ENCODE results near the gene TRO. TPM values are rescaled to one million over a fixed set of nuclear protein-coding genes. Genes with fewer than 3 reads are reported as not detected.

The TRO gene
- total and polyA plus RNA-seq, 2 experiments from 2014 or later = 53.5 to 65.7 TPM

- H4K20me1 ChIP-seq (ENCODE audit: insufficient read depth, poor library complexity, severe bottlenecking) = no peaks in the 10 kb centered on the region
- no peak overlapping the region for H3K27ac ChIP-seq
- no peaks in the 10 kb centered on the region for H3K36me3 ChIP-seq (replicated peaks; ENCODE audit: insufficient read depth, low read depth)
- H3K4me1 ChIP-seq (ENCODE audit: insufficient read depth) = no peaks in the 10 kb centered on the region
- H3K4me2 ChIP-seq = no peak overlapping the region
- H2AFZ ChIP-seq = no peak overlapping the region
- H3K27me3 ChIP-seq = no peaks in the 10 kb centered on the region
- DNase-seq (ENCODE audit: low spot score) = no peak
- H3K4me3 ChIP-seq = no peak overlapping the region
- H3K79me2 ChIP-seq = no peaks in the 10 kb centered on the region
- H3K9me3 ChIP-seq (ENCODE audit: low read depth) = no peaks in the 10 kb centered on the region
- H3K9me2 ChIP-seq (replicated peaks; ENCODE audit: insufficient read depth) = no peaks in the 10 kb centered on the region
- no peak for TF ChIP-seq EZH2 (IDR thresholded peaks at IDR 0.05; ENCODE audit: borderline replicate concordance)
- TF ChIP-seq CTCF (IDR thresholded peaks at IDR 0.05; ENCODE audit: poor library complexity) = no peak
- no peak for TF ChIP-seq EZH2phosphoT487 (IDR thresholded peaks at IDR 0.05; ENCODE audit: low read depth, severe bottlenecking, unreplicated experiment)
- 67% methylated on average over 1 of the region's 1 CpG for WGBS (ENCODE audit: low lambda C conversion rate, missing lambda C conversion rate)
Observed at GRCh38 chrX:54961750-54962149, 41.1 kb downstream of the TRO start.

- Histone ChIP-seq H3K27ac (no peak overlapping the region), H3K4me1 (ENCODE audit: insufficient read depth) (no peaks in the 10 kb centered on the region), H4K20me1 (ENCODE audit: insufficient read depth, poor library complexity, severe bottlenecking) (no peaks in the 10 kb centered on the region), H3K27me3 (no peaks in the 10 kb centered on the region), H3K4me2 (no peak overlapping the region), H3K36me3 (replicated peaks; ENCODE audit: insufficient read depth, low read depth) (no peaks in the 10 kb centered on the region), H3K79me2 (no peaks in the 10 kb centered on the region), H2AFZ (no peak overlapping the region), H3K9me3 (ENCODE audit: low read depth) (no peaks in the 10 kb centered on the region), H3K4me3 (no peak overlapping the region), H3K9me2 (replicated peaks; ENCODE audit: insufficient read depth) (no peaks in the 10 kb centered on the region)
- TF ChIP-seq CTCF (IDR thresholded peaks at IDR 0.05; ENCODE audit: poor library complexity) (no peak), EZH2phosphoT487 (IDR thresholded peaks at IDR 0.05; ENCODE audit: low read depth, severe bottlenecking, unreplicated experiment) (no peak), EZH2 (IDR thresholded peaks at IDR 0.05; ENCODE audit: borderline replicate concordance) (no peak)
- WGBS (ENCODE audit: low lambda C conversion rate, missing lambda C conversion rate) = 74% methylated on average over 4 of the region's 4 CpGs
- DNase-seq (ENCODE audit: low spot score) = no peak
Observed at GRCh38 chrX:54964766-54965497, 44.3 kb downstream of the TRO start.

- H3K4me2 ChIP-seq = no peak overlapping the region
- TF ChIP-seq EZH2 (IDR thresholded peaks at IDR 0.05; ENCODE audit: borderline replicate concordance) (no peak), CTCF (IDR thresholded peaks at IDR 0.05; ENCODE audit: poor library complexity) (no peak), EZH2phosphoT487 (IDR thresholded peaks at IDR 0.05; ENCODE audit: low read depth, severe bottlenecking, unreplicated experiment) (no peak)
- H3K79me2 ChIP-seq = no peaks in the 10 kb centered on the region
- no peak overlapping the region for H2AFZ ChIP-seq
- H3K27me3 ChIP-seq = no peaks in the 10 kb centered on the region
- DNase-seq (ENCODE audit: low spot score) = no peak
- H3K36me3 ChIP-seq (replicated peaks; ENCODE audit: insufficient read depth, low read depth) = no peaks in the 10 kb centered on the region
- no peak overlapping the region for H3K4me3 ChIP-seq
- no peaks in the 10 kb centered on the region for H3K4me1 ChIP-seq (ENCODE audit: insufficient read depth)
- no peak overlapping the region for H3K27ac ChIP-seq
- no peaks in the 10 kb centered on the region for H3K9me2 ChIP-seq (replicated peaks; ENCODE audit: insufficient read depth)
- no peaks in the 10 kb centered on the region for H4K20me1 ChIP-seq (ENCODE audit: insufficient read depth, poor library complexity, severe bottlenecking)
- peaks cover 4% of the 10 kb centered on the region for H3K9me3 ChIP-seq (ENCODE audit: low read depth)
- 73% methylated on average over 4 of the region's 4 CpGs for WGBS (ENCODE audit: low lambda C conversion rate, missing lambda C conversion rate)
Observed at GRCh38 chrX:54977387-54977786, 56.8 kb downstream of the TRO start.
